HepG2 (cell line): ENCODE measurements around the gene KIF13A. TPM values are rescaled to one million over a fixed set of nuclear protein-coding genes. Genes with fewer than 3 reads are reported as not detected.

ENCODE experiments used
- DMAP1 ChIP-seq: IDR thresholded peaks from 2 replicates; pipeline ENCODE4 v1.6.1; 2016
- GABPB1 ChIP-seq: IDR thresholded peaks from 2 replicates; pipeline ENCODE4 v1.6.1; 2016; ENCODE audit warnings: mild to moderate bottlenecking, missing genetic modification reagents, moderate library complexity, missing compliant biosample characterization
- HNF4A ChIP-seq: sonication (generic); formaldehyde crosslinking; IDR thresholded peaks from 2 replicates; pipeline ENCODE4 v1.4.0; 2020; ENCODE audit warnings: missing genetic modification reagents
- JUND ChIP-seq: sonication (generic); formaldehyde crosslinking; IDR thresholded peaks from 2 replicates; pipeline ENCODE4 v1.8.0; 2022; ENCODE audit warnings: mild to moderate bottlenecking, missing genetic modification reagents
- KMT2A ChIP-seq: sonication (generic); formaldehyde crosslinking; IDR thresholded peaks from 2 replicates; pipeline ENCODE4 v1.4.0; 2020; ENCODE audit warnings: missing genetic modification reagents
- MTA3 ChIP-seq: sonication (generic); formaldehyde crosslinking; IDR thresholded peaks from 2 replicates; pipeline ENCODE4 v1.4.0; 2020; ENCODE audit warnings: missing genetic modification reagents
- PHF21A ChIP-seq: sonication (generic); formaldehyde crosslinking; IDR thresholded peaks from 2 replicates; pipeline ENCODE4 v1.5.0; 2020; ENCODE audit warnings: mild to moderate bottlenecking, missing genetic modification reagents
- PRPF4 ChIP-seq: fragments of 200-400 bp; formaldehyde crosslinking; IDR thresholded peaks from 2 replicates; pipeline ENCODE4 v1.6.1; 2016; ENCODE audit warnings: low read length, low read depth; ENCODE audit not compliant: poor library complexity, severe bottlenecking
- SALL1 ChIP-seq: sonication (generic); formaldehyde crosslinking; IDR thresholded peaks from 2 replicates; pipeline ENCODE4 v1.8.0; 2022; ENCODE audit warnings: mild to moderate bottlenecking, missing genetic modification reagents
- SIX1 ChIP-seq: sonication (generic); formaldehyde crosslinking; IDR thresholded peaks from 2 replicates; pipeline ENCODE4 v1.4.0; 2020; ENCODE audit warnings: missing genetic modification reagents, borderline replicate concordance
- STAG1 ChIP-seq: sonication (generic); formaldehyde crosslinking; IDR thresholded peaks from 2 replicates; pipeline ENCODE4 v1.4.0; 2020; ENCODE audit warnings: missing genetic modification reagents
- TBL1XR1 ChIP-seq: fragments of 150-350 bp; IDR thresholded peaks from 2 replicates; pipeline ENCODE4 v1.6.1; 2014; ENCODE audit warnings: borderline replicate concordance, low read length; ENCODE audit not compliant: partially characterized antibody
- TEAD3 ChIP-seq: optimal IDR thresholded peaks from 2 replicates; pipeline ENCODE3; 2016; ENCODE audit warnings: borderline replicate concordance
- THAP11 ChIP-seq: IDR thresholded peaks from 2 replicates; pipeline ENCODE4 v1.6.1; 2016; ENCODE audit warnings: missing biosample characterization, missing genetic modification reagents
- THYN1 ChIP-seq: sonication (generic); formaldehyde crosslinking; IDR thresholded peaks from 2 replicates; pipeline ENCODE4 v1.8.1; 2023; ENCODE audit warnings: low read depth, mild to moderate bottlenecking, moderate library complexity, missing genetic modification reagents, borderline replicate concordance
- ZNF326 ChIP-seq: sonication (generic); formaldehyde crosslinking; IDR thresholded peaks from 2 replicates; pipeline ENCODE4 v1.4.0; 2020; ENCODE audit warnings: missing genetic modification reagents, borderline replicate concordance
- ZNF546 ChIP-seq: sonication (generic); formaldehyde crosslinking; conservative IDR thresholded peaks from 2 replicates; pipeline ENCODE4 v1.8.1; 2023; ENCODE audit warnings: mild to moderate bottlenecking, missing genetic modification reagents
- ZNF761 ChIP-seq: sonication (generic); formaldehyde crosslinking; conservative IDR thresholded peaks from 2 replicates; pipeline ENCODE4 v1.4.0; 2020; ENCODE audit warnings: mild to moderate bottlenecking, missing genetic modification reagents
- polyA plus RNA-seq, 8 experiments: library from polyadenylated mRNA; depleted of rRNA in 3 of 8; stranded (reverse) in 7 of 8; unstranded in 1 of 8; fragments of >200 nt; fragmentation: Illumina TruSeq in 4 of 8; extraction: Trizol in 4 of 8; gene quantifications; 2 replicates each; pipeline versions ENCODE4 v1.2.1 to v1.2.3, GENCODE V29; 2011 to 2016; ENCODE audit warnings: low read depth in 4 of 8, missing spikeins in 1 of 8, mixed read lengths in 1 of 8; ENCODE audit not compliant: insufficient read depth in 1 of 8
- total RNA-seq, 5 experiments: library from RNA; depleted of rRNA; stranded (reverse); fragments of >200 nt; fragmentation: Illumina TruSeq; extraction: Trizol; gene quantifications; 2 replicates each; pipeline ENCODE4 v1.2.3, GENCODE V29; 2016; ENCODE audit warnings: low read depth in 1 of 5
- TF ChIP-seq, protein P1 (sequence below): sonication (generic); formaldehyde crosslinking; IDR thresholded peaks from 2 replicates; pipeline ENCODE4 v1.5.0; 2020; ENCODE audit warnings: mild to moderate bottlenecking, missing genetic modification reagents
- TF ChIP-seq, protein P2 (sequence below): sonication (generic); formaldehyde crosslinking; IDR thresholded peaks from 2 replicates; pipeline ENCODE4 v1.4.0; 2020; ENCODE audit warnings: missing genetic modification reagents
- TF ChIP-seq, protein P3 (sequence below): sonication (generic); formaldehyde crosslinking; IDR thresholded peaks from 2 replicates; pipeline ENCODE4 v1.5.0; 2020; ENCODE audit warnings: mild to moderate bottlenecking, low read depth, missing genetic modification reagents, borderline replicate concordance
- TF ChIP-seq, protein P4 (sequence below): IDR thresholded peaks from 2 replicates; pipeline ENCODE4 v1.4.0; 2020; ENCODE audit warnings: mild to moderate bottlenecking, missing genetic modification reagents
- TF ChIP-seq, protein P5 (sequence below): sonication (generic); formaldehyde crosslinking; IDR thresholded peaks from 2 replicates; pipeline ENCODE4 v1.4.0; 2020; ENCODE audit warnings: missing genetic modification reagents

Gene KIF13A
- total and polyA plus RNA-seq, 2 of the 13 experiments (the other 11 are each of a cell fraction or from before 2014, with no cell fraction given), result 21.1 to 37.2 TPM

DNA sequence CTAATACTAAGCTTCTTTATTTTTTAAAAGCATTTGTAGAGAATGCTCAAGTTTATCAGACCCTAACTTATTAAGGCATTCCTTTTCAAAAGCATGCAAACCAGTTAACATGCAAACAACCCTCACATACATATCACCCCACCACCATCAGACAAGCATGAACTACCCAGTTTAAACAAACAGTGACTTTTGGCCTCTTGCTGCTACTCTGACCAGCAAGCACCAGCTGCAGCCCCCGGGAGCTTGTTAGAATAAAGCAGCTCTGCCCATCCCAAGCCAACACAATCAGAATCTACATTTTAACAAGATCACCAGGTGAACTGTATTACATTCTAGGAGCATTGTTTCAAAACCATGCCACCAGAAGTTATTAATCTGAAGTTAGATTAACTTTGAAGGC lies 274.9 kb downstream of the KIF13A start (continued):
- TF ChIP-seq, protein P1, sequence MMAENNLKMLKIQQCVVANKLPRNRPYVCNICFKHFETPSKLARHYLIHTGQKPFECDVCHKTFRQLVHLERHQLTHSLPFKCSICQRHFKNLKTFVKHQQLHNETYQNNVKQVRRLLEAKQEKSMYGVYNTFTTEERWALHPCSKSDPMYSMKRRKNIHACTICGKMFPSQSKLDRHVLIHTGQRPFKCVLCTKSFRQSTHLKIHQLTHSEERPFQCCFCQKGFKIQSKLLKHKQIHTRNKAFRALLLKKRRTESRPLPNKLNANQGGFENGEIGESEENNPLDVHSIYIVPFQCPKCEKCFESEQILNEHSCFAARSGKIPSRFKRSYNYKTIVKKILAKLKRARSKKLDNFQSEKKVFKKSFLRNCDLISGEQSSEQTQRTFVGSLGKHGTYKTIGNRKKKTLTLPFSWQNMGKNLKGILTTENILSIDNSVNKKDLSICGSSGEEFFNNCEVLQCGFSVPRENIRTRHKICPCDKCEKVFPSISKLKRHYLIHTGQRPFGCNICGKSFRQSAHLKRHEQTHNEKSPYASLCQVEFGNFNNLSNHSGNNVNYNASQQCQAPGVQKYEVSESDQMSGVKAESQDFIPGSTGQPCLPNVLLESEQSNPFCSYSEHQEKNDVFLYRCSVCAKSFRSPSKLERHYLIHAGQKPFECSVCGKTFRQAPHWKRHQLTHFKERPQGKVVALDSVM, result no peak
- TF ChIP-seq, protein P2, sequence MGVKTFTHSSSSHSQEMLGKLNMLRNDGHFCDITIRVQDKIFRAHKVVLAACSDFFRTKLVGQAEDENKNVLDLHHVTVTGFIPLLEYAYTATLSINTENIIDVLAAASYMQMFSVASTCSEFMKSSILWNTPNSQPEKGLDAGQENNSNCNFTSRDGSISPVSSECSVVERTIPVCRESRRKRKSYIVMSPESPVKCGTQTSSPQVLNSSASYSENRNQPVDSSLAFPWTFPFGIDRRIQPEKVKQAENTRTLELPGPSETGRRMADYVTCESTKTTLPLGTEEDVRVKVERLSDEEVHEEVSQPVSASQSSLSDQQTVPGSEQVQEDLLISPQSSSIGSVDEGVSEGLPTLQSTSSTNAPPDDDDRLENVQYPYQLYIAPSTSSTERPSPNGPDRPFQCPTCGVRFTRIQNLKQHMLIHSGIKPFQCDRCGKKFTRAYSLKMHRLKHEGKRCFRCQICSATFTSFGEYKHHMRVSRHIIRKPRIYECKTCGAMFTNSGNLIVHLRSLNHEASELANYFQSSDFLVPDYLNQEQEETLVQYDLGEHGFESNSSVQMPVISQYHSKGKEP (CRISPR knock-in tag), result no peak
- TF ChIP-seq THYN1, result no peak
- TF ChIP-seq MTA3, result no peak
- TF ChIP-seq PHF21A (CRISPR knock-in tag), result peak; percentile 77
- TF ChIP-seq HNF4A, result peak; percentile 44; the same call in 1 of the 2 replicates
- TF ChIP-seq, protein P3, sequence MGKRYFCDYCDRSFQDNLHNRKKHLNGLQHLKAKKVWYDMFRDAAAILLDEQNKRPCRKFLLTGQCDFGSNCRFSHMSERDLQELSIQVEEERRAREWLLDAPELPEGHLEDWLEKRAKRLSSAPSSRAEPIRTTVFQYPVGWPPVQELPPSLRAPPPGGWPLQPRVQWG (CRISPR knock-in tag), result no peak
- peak; percentile 73 for TF ChIP-seq SALL1 (CRISPR knock-in tag)
- TF ChIP-seq KMT2A (CRISPR knock-in tag), result peak; percentile 24; the same call in 1 of the 2 replicates
- TF ChIP-seq ZNF761 (CRISPR knock-in tag), result no peak
- no peak for TF ChIP-seq GABPB1 (CRISPR knock-in tag)
- peak; percentile 43; the same call in 1 of the 2 replicates for TF ChIP-seq SIX1 (CRISPR knock-in tag)
- peak; percentile 47 for TF ChIP-seq TEAD3 (CRISPR knock-in tag)
- no peak for TF ChIP-seq PRPF4
- TF ChIP-seq THAP11, result no peak
- TF ChIP-seq STAG1 (CRISPR knock-in tag), result no peak
- TF ChIP-seq DMAP1 (CRISPR knock-in tag), result no peak
- no peak for TF ChIP-seq ZNF326 (CRISPR knock-in tag)
- TF ChIP-seq, protein P4, sequence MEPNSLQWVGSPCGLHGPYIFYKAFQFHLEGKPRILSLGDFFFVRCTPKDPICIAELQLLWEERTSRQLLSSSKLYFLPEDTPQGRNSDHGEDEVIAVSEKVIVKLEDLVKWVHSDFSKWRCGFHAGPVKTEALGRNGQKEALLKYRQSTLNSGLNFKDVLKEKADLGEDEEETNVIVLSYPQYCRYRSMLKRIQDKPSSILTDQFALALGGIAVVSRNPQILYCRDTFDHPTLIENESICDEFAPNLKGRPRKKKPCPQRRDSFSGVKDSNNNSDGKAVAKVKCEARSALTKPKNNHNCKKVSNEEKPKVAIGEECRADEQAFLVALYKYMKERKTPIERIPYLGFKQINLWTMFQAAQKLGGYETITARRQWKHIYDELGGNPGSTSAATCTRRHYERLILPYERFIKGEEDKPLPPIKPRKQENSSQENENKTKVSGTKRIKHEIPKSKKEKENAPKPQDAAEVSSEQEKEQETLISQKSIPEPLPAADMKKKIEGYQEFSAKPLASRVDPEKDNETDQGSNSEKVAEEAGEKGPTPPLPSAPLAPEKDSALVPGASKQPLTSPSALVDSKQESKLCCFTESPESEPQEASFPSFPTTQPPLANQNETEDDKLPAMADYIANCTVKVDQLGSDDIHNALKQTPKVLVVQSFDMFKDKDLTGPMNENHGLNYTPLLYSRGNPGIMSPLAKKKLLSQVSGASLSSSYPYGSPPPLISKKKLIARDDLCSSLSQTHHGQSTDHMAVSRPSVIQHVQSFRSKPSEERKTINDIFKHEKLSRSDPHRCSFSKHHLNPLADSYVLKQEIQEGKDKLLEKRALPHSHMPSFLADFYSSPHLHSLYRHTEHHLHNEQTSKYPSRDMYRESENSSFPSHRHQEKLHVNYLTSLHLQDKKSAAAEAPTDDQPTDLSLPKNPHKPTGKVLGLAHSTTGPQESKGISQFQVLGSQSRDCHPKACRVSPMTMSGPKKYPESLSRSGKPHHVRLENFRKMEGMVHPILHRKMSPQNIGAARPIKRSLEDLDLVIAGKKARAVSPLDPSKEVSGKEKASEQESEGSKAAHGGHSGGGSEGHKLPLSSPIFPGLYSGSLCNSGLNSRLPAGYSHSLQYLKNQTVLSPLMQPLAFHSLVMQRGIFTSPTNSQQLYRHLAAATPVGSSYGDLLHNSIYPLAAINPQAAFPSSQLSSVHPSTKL, result peak; percentile 29; the same call in 1 of the 2 replicates
- no peak for TF ChIP-seq TBL1XR1
- no peak for TF ChIP-seq JUND (CRISPR knock-in tag)
- no peak for TF ChIP-seq ZNF546 (CRISPR knock-in tag)
- TF ChIP-seq, protein P5, sequence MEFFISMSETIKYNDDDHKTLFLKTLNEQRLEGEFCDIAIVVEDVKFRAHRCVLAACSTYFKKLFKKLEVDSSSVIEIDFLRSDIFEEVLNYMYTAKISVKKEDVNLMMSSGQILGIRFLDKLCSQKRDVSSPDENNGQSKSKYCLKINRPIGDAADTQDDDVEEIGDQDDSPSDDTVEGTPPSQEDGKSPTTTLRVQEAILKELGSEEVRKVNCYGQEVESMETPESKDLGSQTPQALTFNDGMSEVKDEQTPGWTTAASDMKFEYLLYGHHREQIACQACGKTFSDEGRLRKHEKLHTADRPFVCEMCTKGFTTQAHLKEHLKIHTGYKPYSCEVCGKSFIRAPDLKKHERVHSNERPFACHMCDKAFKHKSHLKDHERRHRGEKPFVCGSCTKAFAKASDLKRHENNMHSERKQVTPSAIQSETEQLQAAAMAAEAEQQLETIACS, result no peak
